SKM-1 (cell line): ENCODE measurements around the gene EIF2B2.

ENCODE experiments used
- DNase-seq: peaks from one replicate; lab custom pipeline; 2025; ENCODE audit not compliant: unreplicated experiment; lab: John Stamatoyannopoulos, UW

The EIF2B2 gene

DNA sequence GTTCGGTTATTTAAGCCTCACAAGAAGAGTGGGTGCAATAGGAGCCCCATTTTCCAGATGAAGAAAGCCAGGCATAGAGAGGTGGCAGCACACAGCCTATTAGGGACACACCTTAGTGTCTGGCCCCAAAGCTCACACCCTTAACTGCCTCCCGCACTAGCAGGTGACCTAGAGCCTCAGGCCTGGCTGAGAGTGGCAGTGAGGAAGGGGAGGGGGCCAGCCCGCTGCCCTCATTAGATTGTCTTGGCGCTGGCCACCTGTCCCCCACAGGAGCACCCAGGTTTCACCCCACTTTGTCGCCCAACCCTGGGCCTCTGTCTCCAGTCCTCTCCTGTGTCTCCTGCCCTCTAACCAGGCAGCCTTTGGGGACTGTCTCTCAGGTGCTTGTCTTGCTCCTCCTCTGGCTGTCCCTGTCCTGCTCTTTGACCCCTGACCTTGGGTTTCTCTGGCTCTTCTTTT, 28.8 kb upstream of the EIF2B2 start:
- no peak for DNase-seq

DNA sequence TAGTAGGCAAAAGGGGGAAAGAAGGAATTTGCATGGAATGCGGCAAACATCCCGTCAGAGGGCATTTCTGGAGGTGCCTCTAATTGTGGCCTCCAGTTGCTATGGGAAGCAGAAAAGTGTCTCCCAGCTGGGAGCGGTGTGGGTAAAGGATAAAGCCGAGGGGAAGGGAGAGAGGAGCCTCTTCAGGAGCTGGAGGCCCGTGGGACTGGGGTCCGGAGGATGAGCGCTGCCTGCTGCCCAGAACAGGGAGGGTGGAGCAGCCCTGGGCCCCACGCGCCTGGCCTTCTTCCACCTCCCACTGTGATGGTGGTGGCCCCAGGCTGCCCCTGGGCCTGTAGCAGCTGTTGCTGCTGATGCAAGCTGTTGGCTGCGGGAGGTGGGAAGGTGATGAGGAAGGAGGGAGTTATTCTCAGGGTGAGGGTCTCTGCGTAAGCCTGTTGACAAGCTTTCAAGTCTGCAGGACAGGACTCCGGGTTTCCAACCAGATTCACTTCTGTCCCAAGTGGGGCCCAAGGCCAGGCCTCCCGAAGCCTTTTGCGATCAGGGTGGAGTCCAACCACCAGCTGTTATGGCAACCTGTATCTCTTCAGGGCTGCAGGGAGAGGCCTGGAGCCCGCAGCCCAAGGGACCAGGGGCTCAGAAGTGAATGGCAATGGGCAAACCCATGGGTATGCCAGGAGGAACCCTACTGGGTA, 28.2 kb upstream of the EIF2B2 start:
- no peak for DNase-seq

DNA sequence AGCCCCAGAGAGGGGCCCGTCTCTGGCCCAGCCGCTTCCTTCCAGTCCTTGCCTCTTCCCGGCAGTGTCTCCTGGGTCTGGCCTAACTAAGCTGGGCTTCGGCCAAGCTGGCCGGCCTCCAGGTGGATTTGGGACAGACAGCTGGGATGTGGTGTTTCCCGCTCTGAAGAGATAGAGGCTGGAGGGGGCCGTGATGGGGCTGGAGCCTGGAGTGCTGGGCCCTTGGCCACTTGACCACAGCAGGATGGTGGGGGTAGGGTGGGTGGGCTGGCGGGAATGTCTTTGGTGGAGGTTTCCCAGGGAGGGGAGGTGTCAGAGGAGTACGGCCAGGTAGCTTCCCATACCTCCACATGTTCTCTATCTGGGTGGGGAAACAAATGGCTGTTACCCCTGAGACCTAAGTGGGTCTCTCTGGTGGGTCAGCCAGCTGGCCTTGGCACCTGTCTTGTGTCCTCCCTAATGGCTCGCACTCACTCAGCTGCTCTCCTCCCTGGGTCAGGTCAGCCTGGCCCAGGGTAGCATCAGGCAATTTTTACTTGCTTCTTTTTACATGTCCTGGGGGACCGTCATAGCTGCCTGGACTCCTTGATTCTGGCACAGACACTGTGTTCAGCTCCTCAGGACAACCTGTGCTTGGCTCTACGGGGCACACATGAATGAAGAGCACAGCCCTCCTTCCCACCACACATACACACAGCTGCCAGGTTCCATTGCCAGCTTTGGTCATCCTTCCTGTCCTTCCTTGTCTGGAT, 27.5 kb upstream of the EIF2B2 start:
- no peak for DNase-seq

DNA sequence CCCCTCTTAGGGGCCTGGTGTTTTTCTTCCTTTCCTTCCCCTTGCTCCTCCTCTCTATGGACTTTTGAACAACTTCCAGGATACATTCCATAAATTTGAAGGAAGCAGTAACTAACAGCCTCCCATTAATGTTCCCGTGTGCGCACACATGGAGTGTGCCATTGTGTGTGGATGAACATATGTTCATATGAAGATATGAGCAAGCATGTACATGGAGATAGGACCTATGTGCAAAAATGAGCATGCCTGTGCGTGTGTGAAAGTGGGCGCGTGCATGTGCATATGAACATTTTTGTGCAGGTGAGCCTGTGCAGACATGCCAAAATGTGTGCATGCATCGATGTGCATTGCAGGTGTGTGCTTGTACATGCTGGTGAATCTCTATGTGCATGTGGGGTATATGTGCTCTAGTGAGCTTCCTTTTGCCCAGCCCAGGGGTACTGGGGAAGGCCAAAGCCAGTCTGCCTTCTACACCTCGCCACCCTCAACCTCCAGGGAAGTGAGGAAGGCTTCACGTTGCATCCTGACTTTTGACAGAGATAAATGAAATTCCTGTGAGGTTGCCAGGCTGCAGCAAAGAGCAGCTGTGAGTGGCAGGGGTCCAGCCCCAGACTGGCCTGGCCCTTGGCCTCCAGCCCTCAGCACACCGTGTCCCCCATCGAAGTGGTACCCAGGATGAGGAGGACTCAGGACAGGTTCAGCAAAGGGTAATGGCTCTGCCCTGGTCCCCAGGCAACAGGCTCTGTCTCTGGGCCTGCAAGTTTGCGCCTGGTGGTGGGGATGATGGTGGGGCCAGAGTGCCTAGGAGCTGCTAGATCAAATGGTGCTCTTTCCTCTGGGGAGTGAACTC, 26.2 kb upstream of the EIF2B2 start:
- DNase-seq: no peak

DNA sequence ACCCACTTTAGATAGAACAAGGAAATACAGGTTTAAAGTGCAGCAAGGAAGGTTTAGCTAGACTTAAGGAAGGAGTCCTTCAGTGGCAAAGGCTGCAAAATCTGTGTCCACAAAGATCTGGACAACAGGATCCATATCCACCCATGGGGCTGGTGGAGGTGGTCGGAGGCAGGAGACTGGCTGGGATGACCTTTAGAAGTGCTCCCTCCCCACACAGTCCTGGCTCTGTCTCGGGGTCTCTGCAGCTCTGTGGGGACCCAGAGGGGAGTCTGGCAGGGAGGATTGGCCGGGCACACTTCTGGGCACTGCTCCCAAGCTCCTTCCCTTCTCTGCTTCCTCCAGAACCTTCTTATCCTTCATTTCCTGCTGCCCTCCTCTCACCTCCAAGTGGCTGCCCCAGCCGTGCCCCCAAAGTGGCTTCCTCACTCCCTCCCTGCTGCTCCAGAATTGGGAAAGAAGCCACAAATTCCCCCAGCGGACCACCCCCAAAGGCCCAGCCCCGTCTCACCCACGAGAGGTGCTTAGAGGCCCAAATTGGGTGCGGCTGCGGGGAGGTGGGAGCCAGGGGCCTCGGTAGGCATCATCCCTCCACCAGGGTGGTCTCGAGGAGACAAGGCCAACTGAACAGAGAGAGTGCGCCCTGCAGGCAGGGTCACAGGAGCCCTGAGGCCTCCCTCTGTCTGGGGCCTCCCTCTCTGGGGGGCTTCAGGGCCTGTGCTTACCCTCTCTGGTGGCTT, 25.4 kb upstream of the EIF2B2 start:
- no peak for DNase-seq

DNA sequence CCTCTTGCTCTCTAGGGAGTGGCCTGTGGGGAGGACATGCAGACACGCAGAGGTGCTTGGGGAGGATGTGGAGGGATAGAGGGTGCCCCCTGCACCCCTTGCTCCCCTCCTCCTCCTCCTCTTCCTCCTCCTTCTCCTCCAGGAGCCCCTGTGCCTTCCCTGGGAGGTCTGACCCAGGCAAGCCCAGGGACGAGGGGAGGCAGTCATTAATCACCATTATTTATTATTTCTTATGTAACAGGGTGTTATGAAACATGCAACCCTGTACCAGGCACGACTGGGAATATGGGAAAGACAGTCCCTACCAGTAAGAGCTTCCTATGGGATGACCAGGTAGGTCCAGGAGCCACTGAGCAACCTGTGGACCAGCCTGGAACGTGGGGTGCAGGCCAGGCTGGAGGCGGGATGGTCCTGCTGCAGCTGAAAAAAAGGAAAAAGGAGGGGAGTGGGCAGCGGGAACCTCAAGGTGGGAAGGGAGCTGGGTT, 24.8 kb upstream of the EIF2B2 start:
- no peak for DNase-seq

DNA sequence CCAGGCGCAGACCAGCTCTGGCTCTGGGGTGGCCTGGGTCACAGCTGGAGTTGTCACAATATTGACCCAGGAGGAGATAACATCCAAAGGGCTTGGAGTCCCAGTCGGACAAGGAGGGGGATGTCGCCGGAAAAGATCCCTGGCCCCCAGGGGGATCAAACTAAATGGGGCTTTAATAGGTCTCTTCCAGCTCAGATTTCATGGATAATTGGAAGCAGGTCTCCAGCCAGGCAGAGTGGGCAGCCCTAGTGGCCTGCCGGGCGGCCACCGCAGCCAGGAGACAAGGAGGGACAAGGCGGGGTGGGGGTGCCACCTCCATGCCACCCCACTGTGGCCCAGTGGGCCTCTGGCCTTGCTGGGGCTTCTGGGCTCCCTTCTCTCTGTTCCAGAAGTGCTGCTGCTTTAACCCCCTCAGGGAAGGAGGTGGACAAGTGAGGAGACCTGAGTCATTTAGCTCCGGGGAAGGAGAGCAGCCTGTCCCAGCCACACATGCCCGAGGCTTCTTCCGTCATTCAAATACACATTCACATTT, 24.2 kb upstream of the EIF2B2 start:
- no peak for DNase-seq

DNA sequence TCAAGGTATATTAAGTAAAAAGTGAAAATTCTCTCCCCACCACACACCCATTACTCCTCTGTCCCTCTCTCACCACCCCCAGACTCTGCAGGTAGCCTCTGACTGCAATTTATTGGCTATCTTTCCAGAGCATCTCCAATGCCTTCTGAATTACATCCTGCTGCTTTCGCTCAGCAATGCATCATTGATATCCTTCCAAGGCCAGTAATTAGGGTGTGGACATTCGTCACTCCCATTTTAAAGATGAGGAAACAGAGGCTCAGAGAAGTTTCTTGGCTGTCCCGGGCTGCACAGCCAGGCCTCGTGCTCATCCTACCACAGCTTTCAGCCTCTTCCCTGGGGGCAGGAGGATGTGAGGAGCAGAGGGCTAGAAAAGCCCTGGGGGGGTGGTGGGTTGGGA, 23.7 kb upstream of the EIF2B2 start:
- no peak for DNase-seq

DNA sequence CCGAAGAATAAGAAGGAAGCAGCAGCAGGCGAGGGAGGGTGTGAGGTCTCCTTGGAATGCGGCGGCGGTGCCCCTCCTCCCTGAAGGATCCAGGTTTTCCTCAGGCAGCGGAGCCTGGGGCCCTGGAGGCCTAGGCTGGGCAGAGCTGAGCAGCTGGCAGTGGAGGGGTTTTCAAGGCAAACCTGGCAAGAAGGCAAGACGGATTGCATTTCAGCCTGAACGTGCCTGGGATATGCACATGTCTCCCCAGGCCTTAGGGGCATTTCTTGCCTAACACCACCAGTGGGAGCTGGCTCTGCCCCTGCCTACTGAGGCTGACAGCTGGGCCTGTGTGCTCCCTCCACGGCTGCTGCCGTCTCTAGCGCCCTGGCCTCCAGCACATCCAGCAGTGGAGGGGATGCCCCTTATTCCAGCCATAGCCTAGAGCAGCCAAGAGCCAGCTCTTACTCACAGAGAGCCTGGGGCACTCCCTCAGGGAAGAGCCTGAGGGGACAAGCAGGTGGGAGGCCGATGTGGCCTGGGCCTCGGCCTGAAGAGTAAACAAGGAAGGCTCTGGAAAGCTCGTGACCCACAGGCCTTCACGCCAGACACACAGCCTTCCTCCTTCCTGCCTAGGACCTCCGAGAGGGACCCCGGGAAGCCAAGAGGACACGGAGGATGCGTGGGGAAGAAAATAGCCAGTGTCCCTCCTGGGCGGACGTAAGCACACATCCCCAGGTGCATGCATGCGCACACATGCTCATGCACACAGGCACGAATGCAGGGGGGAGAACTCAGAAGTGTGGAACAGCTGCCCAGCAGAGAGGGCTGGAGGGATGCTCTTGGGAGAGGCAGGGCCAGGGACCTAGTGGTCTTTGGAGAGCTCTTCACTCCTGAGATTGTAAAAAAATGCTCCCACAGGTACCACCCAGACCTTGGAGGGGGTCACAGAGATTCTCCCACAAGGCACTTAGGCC, 23.0 kb upstream of the EIF2B2 start:
- no peak for DNase-seq

DNA sequence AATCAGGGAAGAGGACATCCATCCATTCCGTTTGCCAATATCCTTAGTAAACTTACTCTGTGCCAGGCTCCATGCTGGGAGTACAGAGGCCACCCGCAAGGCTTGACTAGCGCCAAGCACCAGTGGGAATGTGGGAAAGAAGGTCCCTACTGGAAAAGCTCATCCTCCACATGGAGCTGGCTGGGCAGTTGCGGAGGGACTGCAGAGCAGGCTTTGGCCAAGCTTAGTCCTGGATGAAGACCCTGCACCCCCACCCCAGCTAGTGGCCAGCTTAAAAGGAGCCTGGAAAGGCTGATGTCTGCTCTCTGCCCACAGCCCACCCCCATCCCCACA, 22.4 kb upstream of the EIF2B2 start:
- no peak for DNase-seq

DNA sequence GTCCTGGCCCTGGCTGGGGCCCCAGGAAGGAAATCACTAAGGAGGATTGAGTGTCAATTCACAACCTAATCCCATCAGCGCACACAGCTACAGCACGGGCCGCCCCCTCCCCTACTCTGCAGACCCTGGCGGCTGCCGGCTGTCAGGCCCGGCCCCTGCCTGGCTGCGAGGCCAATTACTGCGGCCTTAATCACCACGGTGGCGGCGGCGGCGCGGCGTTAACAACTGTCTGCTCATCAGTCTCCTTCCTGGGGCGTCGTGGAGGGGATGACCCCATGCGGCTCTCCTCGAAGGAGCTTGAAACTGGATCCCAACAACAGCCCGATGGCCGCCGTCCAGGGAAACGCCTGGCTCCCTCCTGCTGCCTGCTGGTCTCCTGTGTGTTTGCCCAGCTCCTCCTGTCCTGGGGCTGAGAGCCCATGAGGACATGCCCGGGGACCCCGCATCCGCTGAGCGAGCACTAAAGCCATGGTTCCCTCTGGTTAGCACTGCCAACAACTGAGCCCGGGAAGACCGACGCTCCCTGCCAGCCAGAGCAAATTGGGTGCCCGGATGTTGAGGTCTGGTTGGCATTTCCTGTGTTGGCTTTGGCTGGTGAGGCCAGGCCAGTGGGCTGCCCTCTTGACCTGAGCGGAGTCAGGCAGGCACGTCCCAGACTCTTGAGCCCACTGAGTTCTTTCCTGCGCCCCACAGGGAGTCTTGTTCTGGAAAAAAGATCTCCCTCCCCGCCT, 21.8 kb upstream of the EIF2B2 start:
- DNase-seq: no peak

DNA sequence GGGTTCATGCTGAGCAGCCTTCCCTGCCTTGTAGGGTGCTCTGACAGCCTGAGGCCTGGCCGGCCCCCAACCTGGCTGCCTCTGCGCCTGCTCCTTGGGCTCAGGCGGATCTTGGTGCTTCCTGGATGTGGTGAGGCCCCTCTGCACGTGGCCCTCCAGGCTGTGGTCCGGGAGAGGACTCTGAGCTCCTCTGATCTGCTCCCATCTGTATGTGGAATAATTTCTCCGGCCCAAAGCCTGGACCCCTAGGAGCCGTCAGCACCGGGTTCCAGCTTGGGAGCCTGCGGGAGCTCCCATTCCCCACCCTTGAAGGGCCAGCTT, 21.3 kb upstream of the EIF2B2 start:
- DNase-seq: no peak

DNA sequence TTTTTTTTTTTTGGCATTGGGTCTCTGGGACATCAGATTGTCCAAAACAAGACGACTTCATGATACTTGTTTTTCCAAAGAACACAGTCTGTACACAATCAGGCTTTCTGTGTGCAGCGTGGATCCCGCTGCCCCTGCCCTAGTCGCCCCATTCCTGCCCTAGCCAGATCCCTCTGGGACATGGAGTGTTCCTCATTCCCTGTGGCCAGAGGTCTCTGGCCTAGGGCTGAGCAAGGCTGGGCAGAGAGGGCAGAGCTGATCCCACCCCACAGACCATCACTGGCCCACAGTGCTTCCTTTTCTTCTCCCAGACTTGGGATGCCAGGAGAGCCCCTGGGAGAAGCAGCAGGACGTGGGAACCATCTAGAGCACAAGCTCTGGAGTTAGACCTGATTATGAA, 20.9 kb upstream of the EIF2B2 start:
- no peak for DNase-seq

DNA sequence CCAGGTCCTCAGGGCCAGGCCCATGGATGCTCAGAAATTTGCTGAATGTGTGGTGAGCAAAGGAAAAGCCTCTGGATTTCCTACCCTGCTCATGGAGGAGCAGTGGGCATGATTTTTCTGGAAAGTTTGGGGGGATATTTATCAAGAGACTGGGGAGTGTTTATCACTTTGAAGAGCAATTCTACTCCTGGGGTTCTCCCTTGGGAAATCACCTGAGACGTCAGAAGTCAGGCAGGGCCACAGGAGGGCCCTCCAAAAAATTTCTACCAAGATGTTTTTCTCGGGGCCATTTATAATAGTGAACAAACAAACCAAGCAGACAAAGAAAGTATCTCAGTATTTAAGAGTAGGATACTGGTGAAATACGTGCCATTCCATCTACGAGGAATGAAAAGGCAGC, 20.1 kb upstream of the EIF2B2 start:
- no peak for DNase-seq

DNA sequence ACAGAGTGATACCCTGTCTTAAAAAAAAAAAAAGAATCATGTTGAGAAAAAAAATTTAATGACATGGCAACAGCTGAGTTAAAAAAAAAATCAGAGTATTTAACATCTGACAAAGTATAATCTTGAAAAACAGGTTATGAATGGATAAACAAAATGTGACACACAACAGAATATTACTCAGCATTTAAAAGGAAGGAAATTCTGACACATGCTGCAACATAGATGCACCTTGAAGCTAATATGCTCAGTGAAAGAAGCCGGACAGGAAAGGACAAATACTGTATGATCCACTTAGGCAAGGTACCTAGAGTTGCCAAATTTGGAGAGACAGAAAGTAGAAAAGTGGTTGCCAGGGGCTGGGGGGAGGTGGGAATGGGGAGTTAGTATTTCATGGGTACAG, 19.4 kb upstream of the EIF2B2 start:
- DNase-seq: no peak

DNA sequence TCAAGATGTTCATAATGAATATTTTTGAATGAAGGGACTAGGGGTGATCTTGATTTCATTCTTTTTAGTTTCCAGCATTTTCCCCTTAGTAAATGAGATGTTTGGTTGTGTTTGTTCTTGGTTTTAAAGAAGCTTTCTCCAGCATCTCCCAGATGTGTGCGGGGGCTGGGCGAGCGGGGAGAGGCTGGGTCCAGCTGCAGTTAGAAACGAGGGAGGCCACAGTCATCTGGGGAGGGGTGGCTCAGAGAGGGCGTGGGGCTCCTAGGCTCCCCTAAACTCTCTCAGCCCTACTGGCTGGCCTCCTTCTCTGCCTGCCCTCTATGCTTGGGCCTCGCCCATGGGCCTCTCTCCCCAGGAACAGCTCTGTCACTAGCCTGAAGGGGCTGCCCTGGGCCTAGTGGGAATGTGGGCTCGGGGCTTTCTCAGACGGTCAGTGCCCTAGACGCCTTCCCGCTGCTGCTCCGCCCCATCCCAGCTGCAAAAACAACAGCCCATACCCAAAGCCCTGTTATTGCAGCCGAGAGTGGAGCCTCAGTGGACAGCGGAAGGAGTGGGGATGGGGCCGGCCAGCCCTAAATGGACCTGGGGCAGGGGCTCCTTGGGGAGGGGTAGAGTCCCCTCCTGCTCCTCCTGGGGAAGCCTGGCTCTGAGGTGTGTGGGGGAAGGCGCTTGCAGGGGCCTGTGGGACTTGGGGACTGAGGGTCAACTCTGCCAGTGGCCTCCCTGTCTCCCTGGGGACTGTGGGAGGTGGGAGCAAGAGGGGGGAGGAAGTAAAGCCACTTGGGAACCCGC, 18.3 kb upstream of the EIF2B2 start:
- DNase-seq: no peak

DNA sequence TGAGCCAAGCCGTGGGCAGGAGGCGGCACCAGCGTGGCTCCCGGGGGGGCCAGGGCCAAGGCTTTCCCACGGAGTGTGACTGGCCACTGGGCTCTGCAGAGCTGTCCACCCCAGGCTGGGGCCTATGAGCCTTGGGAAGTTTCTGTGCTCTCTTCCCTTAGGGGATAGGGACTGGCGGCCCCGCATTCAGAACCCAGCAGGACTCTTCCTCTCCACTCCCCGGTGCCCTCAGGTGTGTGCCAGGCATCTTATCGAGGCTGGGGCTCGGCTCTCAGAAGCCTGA, 17.8 kb upstream of the EIF2B2 start:
- DNase-seq: no peak

DNA sequence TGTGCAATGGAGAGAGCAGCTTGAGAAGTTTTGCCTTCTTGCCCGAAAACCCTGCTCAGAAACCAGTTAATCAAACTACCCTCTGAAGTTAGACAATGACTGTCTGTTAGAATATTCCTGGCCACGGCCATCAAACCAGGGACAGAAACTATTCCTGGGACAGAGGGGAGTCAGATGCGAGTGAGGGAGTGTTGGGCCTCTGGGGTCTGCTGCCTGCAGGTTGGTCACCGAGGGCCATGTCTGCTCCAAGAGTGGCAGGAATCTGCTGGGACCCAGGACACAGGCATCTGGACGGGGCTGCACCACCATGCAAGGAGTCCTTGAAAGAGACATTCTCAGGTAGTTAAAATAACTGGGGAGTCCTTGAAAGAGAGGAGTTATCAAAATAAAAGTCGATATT, 16.9 kb upstream of the EIF2B2 start:
- no peak for DNase-seq

DNA sequence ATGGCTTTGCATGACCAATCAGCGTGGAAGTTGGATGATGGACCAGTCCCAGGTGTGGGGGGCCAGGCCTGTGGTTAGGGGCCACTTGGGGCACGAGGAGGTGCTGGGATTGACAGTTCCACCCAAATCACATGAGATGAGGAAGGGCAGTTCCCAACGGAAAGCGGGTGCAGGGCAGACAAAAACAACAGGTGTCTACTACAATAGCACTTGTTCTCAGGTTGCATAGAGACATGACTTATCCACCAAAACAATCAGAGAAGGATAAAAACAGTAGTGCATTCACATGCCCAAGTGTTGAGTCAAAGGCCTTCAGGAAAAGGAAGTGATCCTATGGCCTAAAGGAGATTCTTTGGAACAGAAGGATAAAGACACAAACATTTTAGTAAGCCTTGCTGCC, 14.6 kb upstream of the EIF2B2 start:
- DNase-seq: no peak
